Gastroesophageal sphincter (tissue), 3 donors: ENCODE results near the gene EMID1.

ENCODE experiments used
- EP300 ChIP-seq: sonication (generic); formaldehyde crosslinking; IDR thresholded peaks from one replicate; pipeline ENCODE4 v1.6.1; 2017; ENCODE audit warnings: antibody characterized with exemption, mild to moderate bottlenecking
- POLR2A ChIP-seq, 2 donors: fragments of 450-650 bp; IDR thresholded peaks; one replicate each; pipeline ENCODE4 v1.6.1; 2017; ENCODE audit warnings: antibody characterized with exemption in 2 of 2, mild to moderate bottlenecking in 2 of 2, moderate library complexity in 1 of 2
- POLR2AphosphoS5 ChIP-seq: sonication (generic); formaldehyde crosslinking; IDR thresholded peaks from one replicate; pipeline ENCODE4 v1.6.1; 2017; ENCODE audit warnings: antibody characterized with exemption
- TF ChIP-seq, protein P1 (sequence below), 4 experiments: fragments of 200-600 bp in 2 of 4; fragments of 450-650 bp in 2 of 4; sonication (generic) in 1 of 4; IDR thresholded peaks; one replicate each; pipeline ENCODE4 v1.5.1; 2017 to 2019; ENCODE audit warnings: antibody characterized with exemption in 4 of 4, mild to moderate bottlenecking in 2 of 4, moderate library complexity in 2 of 4

DNA sequence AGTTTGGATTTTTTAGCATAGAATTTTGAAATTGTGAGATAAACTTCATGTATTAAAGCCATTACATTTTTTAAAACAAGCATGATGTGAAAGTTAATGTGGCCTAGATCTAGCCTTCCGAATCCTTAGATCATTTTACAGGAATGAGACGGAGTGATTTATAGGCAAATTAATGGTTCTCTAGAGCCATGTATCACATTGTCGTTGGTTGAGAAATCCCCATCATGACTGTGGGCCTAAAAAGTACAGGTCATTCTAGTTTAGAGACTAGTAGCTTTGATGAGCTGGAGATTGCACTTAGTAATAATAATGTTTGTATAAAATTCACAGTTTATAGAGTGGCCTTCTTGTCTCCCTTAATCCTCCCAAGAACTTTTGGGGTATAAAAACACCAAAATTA lies 69.5 kb downstream of the EMID1 start:
- TF ChIP-seq, protein P1, sequence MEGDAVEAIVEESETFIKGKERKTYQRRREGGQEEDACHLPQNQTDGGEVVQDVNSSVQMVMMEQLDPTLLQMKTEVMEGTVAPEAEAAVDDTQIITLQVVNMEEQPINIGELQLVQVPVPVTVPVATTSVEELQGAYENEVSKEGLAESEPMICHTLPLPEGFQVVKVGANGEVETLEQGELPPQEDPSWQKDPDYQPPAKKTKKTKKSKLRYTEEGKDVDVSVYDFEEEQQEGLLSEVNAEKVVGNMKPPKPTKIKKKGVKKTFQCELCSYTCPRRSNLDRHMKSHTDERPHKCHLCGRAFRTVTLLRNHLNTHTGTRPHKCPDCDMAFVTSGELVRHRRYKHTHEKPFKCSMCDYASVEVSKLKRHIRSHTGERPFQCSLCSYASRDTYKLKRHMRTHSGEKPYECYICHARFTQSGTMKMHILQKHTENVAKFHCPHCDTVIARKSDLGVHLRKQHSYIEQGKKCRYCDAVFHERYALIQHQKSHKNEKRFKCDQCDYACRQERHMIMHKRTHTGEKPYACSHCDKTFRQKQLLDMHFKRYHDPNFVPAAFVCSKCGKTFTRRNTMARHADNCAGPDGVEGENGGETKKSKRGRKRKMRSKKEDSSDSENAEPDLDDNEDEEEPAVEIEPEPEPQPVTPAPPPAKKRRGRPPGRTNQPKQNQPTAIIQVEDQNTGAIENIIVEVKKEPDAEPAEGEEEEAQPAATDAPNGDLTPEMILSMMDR (IDR thresholded peaks at IDR 0.05), result no peak
- no peak for TF ChIP-seq POLR2A (IDR thresholded peaks at IDR 0.05)
- TF ChIP-seq EP300, result no peak
- no peak for TF ChIP-seq POLR2AphosphoS5
